ENCODE data around the gene ZFYVE28.
"Not testable (repeated sequence)": the region's sequence is repeated elsewhere in the genome, so short reads cannot be mapped to it uniquely, and the experiment has no call there.

Gene ZFYVE28

GRCh38 chr4:2390146-2390545 lies 28.3 kb downstream of the ZFYVE28 start:
- Histone ChIP-seq H3K27ac (ENCODE audit: low read length) (no peak overlapping the region), H3K36me3 (ENCODE audit: control insufficient read depth in 1 of 2, insufficient read depth in 2 of 2, low read length in 2 of 2) (no peaks in the 10 kb centered on the region), H3K27me3 (ENCODE audit: low read depth, low read length) (peaks cover 7% of the 10 kb centered on the region), H3K4me1 (ENCODE audit: control insufficient read depth in 1 of 2, insufficient read depth in 2 of 2, low read length in 2 of 2) (no peaks in the 10 kb centered on the region), H3K9me3 (ENCODE audit: control insufficient read depth in 1 of 2, low read length in 2 of 2) (no peaks in the 10 kb centered on the region), H3K4me3 (ENCODE audit: low read depth in 1 of 2, low read length in 2 of 2) (no peak overlapping the region)

- no peak overlapping the region for H3K4me3 ChIP-seq (ENCODE audit: low read depth in 1 of 2, low read length in 2 of 2)
- H3K4me1 ChIP-seq (ENCODE audit: control insufficient read depth in 1 of 2, insufficient read depth in 2 of 2, low read length in 2 of 2) = no peaks in the 10 kb centered on the region
- H3K36me3 ChIP-seq (ENCODE audit: control insufficient read depth in 1 of 2, insufficient read depth in 2 of 2, low read length in 2 of 2) = no peaks in the 10 kb centered on the region
- H3K27ac ChIP-seq (ENCODE audit: low read length) = no peak overlapping the region
- H3K9me3 ChIP-seq (ENCODE audit: control insufficient read depth in 1 of 2, low read length in 2 of 2) = no peaks in the 10 kb centered on the region
- peaks cover 7% of the 10 kb centered on the region for H3K27me3 ChIP-seq (ENCODE audit: low read depth, low read length)
Measured at GRCh38 chr4:2389691-2390090, 28.8 kb downstream of the ZFYVE28 start.

GRCh38 chr4:2388429-2389182 lies 29.8 kb downstream of the ZFYVE28 start:
- Histone ChIP-seq H3K4me1 (ENCODE audit: control insufficient read depth in 1 of 2, insufficient read depth in 2 of 2, low read length in 2 of 2) (no peaks in the 10 kb centered on the region), H3K36me3 (ENCODE audit: control insufficient read depth in 1 of 2, insufficient read depth in 2 of 2, low read length in 2 of 2) (no peaks in the 10 kb centered on the region), H3K9me3 (ENCODE audit: control insufficient read depth in 1 of 2, low read length in 2 of 2) (no peaks in the 10 kb centered on the region), H3K27me3 (ENCODE audit: low read depth, low read length) (no peaks in the 10 kb centered on the region), H3K4me3 (ENCODE audit: low read depth in 1 of 2, low read length in 2 of 2) (no peak overlapping the region), H3K27ac (ENCODE audit: low read length) (no peak overlapping the region)

- no peaks in the 10 kb centered on the region for H3K27me3 ChIP-seq (ENCODE audit: low read depth, low read length)
- H3K36me3 ChIP-seq (ENCODE audit: control insufficient read depth in 1 of 2, insufficient read depth in 2 of 2, low read length in 2 of 2) = no peaks in the 10 kb centered on the region
- no peaks in the 10 kb centered on the region for H3K4me1 ChIP-seq (ENCODE audit: control insufficient read depth in 1 of 2, insufficient read depth in 2 of 2, low read length in 2 of 2)
- H3K4me3 ChIP-seq (ENCODE audit: low read depth in 1 of 2, low read length in 2 of 2) = no peak overlapping the region
- H3K9me3 ChIP-seq (ENCODE audit: control insufficient read depth in 1 of 2, low read length in 2 of 2) = no peaks in the 10 kb centered on the region
- no peak overlapping the region for H3K27ac ChIP-seq (ENCODE audit: low read length)
Measured at GRCh38 chr4:2387829-2388228, 30.6 kb downstream of the ZFYVE28 start.

GRCh38 chr4:2387218-2387617 lies 31.2 kb downstream of the ZFYVE28 start:
- Histone ChIP-seq H3K9me3 (ENCODE audit: control insufficient read depth in 1 of 2, low read length in 2 of 2) (no peaks in the 10 kb centered on the region), H3K4me3 (ENCODE audit: low read depth in 1 of 2, low read length in 2 of 2) (no peak overlapping the region), H3K27me3 (ENCODE audit: low read depth, low read length) (no peaks in the 10 kb centered on the region), H3K27ac (ENCODE audit: low read length) (no peak overlapping the region), H3K4me1 (ENCODE audit: control insufficient read depth in 1 of 2, insufficient read depth in 2 of 2, low read length in 2 of 2) (no peaks in the 10 kb centered on the region), H3K36me3 (ENCODE audit: control insufficient read depth in 1 of 2, insufficient read depth in 2 of 2, low read length in 2 of 2) (no peaks in the 10 kb centered on the region)

- no peaks in the 10 kb centered on the region for H3K36me3 ChIP-seq (ENCODE audit: control insufficient read depth in 1 of 2, insufficient read depth in 2 of 2, low read length in 2 of 2)
- H3K27ac ChIP-seq (ENCODE audit: low read length) = no peak overlapping the region
- no peaks in the 10 kb centered on the region for H3K27me3 ChIP-seq (ENCODE audit: low read depth, low read length)
- no peak overlapping the region for H3K4me3 ChIP-seq (ENCODE audit: low read depth in 1 of 2, low read length in 2 of 2)
- no peaks in the 10 kb centered on the region for H3K4me1 ChIP-seq (ENCODE audit: control insufficient read depth in 1 of 2, insufficient read depth in 2 of 2, low read length in 2 of 2)
- H3K9me3 ChIP-seq (ENCODE audit: control insufficient read depth in 1 of 2, low read length in 2 of 2) = no peaks in the 10 kb centered on the region
Measured at GRCh38 chr4:2386717-2387116, 31.7 kb downstream of the ZFYVE28 start.

GRCh38 chr4:2385516-2385915 lies 32.9 kb downstream of the ZFYVE28 start:
- no peaks in the 10 kb centered on the region for H3K27me3 ChIP-seq (ENCODE audit: low read depth, low read length)
- no peak overlapping the region for H3K4me3 ChIP-seq (ENCODE audit: low read depth in 1 of 2, low read length in 2 of 2)
- no peak overlapping the region for H3K27ac ChIP-seq (ENCODE audit: low read length)
- H3K4me1 ChIP-seq (ENCODE audit: control insufficient read depth in 1 of 2, insufficient read depth in 2 of 2, low read length in 2 of 2) = no peaks in the 10 kb centered on the region
- H3K9me3 ChIP-seq (ENCODE audit: control insufficient read depth in 1 of 2, low read length in 2 of 2) = no peaks in the 10 kb centered on the region
- H3K36me3 ChIP-seq (ENCODE audit: control insufficient read depth in 1 of 2, insufficient read depth in 2 of 2, low read length in 2 of 2) = no peaks in the 10 kb centered on the region

- Histone ChIP-seq H3K4me1 (ENCODE audit: control insufficient read depth in 1 of 2, insufficient read depth in 2 of 2, low read length in 2 of 2) (no peaks in the 10 kb centered on the region), H3K27ac (ENCODE audit: low read length) (no peak overlapping the region), H3K27me3 (ENCODE audit: low read depth, low read length) (no peaks in the 10 kb centered on the region), H3K9me3 (ENCODE audit: control insufficient read depth in 1 of 2, low read length in 2 of 2) (no peaks in the 10 kb centered on the region), H3K4me3 (ENCODE audit: low read depth in 1 of 2, low read length in 2 of 2) (no peak overlapping the region), H3K36me3 (ENCODE audit: control insufficient read depth in 1 of 2, insufficient read depth in 2 of 2, low read length in 2 of 2) (no peaks in the 10 kb centered on the region)
Measured at GRCh38 chr4:2384245-2384644, 34.2 kb downstream of the ZFYVE28 start.

- H3K4me3 ChIP-seq (ENCODE audit: low read depth in 1 of 2, low read length in 2 of 2) = no peak overlapping the region
- no peaks in the 10 kb centered on the region for H3K27me3 ChIP-seq (ENCODE audit: low read depth, low read length)
- no peaks in the 10 kb centered on the region for H3K9me3 ChIP-seq (ENCODE audit: control insufficient read depth in 1 of 2, low read length in 2 of 2)
Measured at GRCh38 chr4:2383760-2384159, 34.7 kb downstream of the ZFYVE28 start.

GRCh38 chr4:2383220-2383631 lies 35.2 kb downstream of the ZFYVE28 start:
- H3K27me3 ChIP-seq (ENCODE audit: low read depth, low read length); H3K36me3 ChIP-seq (ENCODE audit: control insufficient read depth in 1 of 2, insufficient read depth in 2 of 2, low read length in 2 of 2); H3K4me3 ChIP-seq (ENCODE audit: low read depth in 1 of 2, low read length in 2 of 2); H3K4me1 ChIP-seq (ENCODE audit: control insufficient read depth in 1 of 2, insufficient read depth in 2 of 2, low read length in 2 of 2); H3K27ac ChIP-seq (ENCODE audit: low read length); H3K9me3 ChIP-seq (ENCODE audit: control insufficient read depth in 1 of 2, low read length in 2 of 2): not testable (repeated sequence)

More at GRCh38 chr4:2383760-2384159, 34.7 kb downstream of the ZFYVE28 start:
- Histone ChIP-seq H3K36me3 (ENCODE audit: control insufficient read depth in 1 of 2, insufficient read depth in 2 of 2, low read length in 2 of 2) (no peaks in the 10 kb centered on the region), H3K4me1 (ENCODE audit: control insufficient read depth in 1 of 2, insufficient read depth in 2 of 2, low read length in 2 of 2) (no peaks in the 10 kb centered on the region), H3K27ac (ENCODE audit: low read length) (no peak overlapping the region)

- not testable (repeated sequence) for H3K27ac ChIP-seq (ENCODE audit: low read length); H3K9me3 ChIP-seq (ENCODE audit: control insufficient read depth in 1 of 2, low read length in 2 of 2); H3K4me3 ChIP-seq (ENCODE audit: low read depth in 1 of 2, low read length in 2 of 2); H3K36me3 ChIP-seq (ENCODE audit: control insufficient read depth in 1 of 2, insufficient read depth in 2 of 2, low read length in 2 of 2); H3K4me1 ChIP-seq (ENCODE audit: control insufficient read depth in 1 of 2, insufficient read depth in 2 of 2, low read length in 2 of 2); H3K27me3 ChIP-seq (ENCODE audit: low read depth, low read length)
Measured at GRCh38 chr4:2382769-2383202, 35.7 kb downstream of the ZFYVE28 start.

- not testable (repeated sequence) for H3K36me3 ChIP-seq (ENCODE audit: control insufficient read depth in 1 of 2, insufficient read depth in 2 of 2, low read length in 2 of 2); H3K4me3 ChIP-seq (ENCODE audit: low read depth in 1 of 2, low read length in 2 of 2); H3K27ac ChIP-seq (ENCODE audit: low read length); H3K9me3 ChIP-seq (ENCODE audit: control insufficient read depth in 1 of 2, low read length in 2 of 2); H3K4me1 ChIP-seq (ENCODE audit: control insufficient read depth in 1 of 2, insufficient read depth in 2 of 2, low read length in 2 of 2); H3K27me3 ChIP-seq (ENCODE audit: low read depth, low read length)
Measured at GRCh38 chr4:2380589-2380988, 37.9 kb downstream of the ZFYVE28 start.
